GM21390 (cell line): ENCODE measurements around the gene ANKRD12.
"Not testable (repeated sequence)": the region's sequence is repeated elsewhere in the genome, so short reads cannot be mapped to it uniquely, and the experiment has no call there.

ENCODE experiments used
- ATAC-seq: cut with Tn5 transposase; IDR thresholded peaks from one replicate; pipeline ENCODE4 v1.9.1; 2021; ENCODE audit not compliant: unreplicated experiment

The ANKRD12 gene

GRCh38 chr18:9223356-9223755 is 86.8 kb downstream of the ANKRD12 start:
- ATAC-seq, result no peak

DNA sequence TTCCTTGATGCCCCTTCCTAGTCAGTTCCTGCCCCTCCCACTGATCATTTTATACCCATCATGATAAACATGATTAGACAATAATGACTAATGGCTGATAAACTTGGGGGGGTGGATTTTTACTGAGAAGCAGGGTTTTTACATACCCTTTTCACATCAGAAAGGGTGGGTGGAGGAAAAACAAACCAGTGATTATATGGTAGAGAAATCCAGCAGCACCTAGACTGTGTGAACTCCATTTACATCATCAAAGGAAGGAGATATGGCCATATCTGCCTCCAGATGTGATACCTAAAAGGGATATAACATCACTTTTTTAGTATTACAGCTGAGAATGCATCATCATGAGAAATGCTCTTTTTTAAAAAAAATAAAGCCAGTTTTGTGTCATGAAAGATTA is 89.9 kb downstream of the ANKRD12 start:
- ATAC-seq, result no peak

DNA sequence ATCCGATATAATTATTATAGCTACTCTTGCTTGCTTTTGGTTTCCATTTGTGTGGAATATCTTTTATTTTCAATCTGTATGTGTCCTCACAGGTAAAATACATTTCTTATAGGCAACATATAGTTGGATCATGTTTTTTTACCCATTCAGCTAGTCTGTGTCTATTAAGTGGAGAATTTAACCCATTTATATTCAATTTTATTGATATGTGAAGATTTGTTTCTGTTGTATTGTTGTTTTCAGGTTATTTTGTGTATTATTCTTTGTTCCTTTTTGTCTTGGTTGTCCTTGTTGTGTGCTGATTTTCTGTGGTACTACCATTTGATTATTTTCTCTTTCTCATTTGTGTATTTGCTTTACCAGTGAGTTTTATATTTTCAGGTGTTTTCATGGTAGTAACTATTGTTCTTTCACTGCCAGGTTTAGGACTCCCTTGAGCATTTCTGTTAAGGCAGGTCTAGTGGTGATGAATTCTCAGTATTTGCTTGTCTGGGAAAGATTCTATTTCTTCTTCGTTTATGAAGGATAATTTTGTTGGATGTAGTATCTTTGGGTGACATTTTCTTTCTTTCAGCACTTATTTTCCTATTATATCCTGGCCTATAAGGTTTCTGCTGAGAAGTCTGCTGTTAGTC is 95.4 kb downstream of the ANKRD12 start:
- no peak for ATAC-seq

- no peak for ATAC-seq
Measured at GRCh38 chr18:9232977-9233376, 96.4 kb downstream of the ANKRD12 start.

GRCh38 chr18:9233771-9234440 is 97.3 kb downstream of the ANKRD12 start:
- no peak for ATAC-seq

GRCh38 chr18:9234528-9234927 is 97.9 kb downstream of the ANKRD12 start:
- ATAC-seq, result no peak

- ATAC-seq, result no peak
Measured at GRCh38 chr18:9237981-9238380, 101.4 kb downstream of the ANKRD12 start.

- ATAC-seq, result no peak
Measured at GRCh38 chr18:9239720-9240119, 103.1 kb downstream of the ANKRD12 start.

GRCh38 chr18:9240270-9240669 is 103.7 kb downstream of the ANKRD12 start:
- no peak for ATAC-seq

DNA sequence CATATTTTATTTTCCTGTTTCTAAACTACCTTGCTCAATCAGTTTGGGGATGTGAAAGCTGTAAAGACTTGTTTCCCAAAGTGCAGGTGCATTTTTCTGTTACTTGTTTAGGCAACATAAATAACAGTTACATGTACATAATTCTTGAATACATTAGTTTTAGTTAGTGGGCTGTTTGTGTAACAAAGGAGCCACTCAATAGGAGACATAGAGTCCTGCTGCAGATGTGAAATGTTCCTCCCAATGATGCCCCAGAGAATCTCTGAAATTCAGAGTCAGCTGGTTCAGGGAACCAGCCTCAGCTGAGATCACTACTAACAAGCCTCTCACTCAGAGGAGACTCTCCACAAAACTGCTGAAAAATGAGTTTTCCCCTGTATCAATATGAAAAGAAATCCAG is 106.4 kb downstream of the ANKRD12 start:
- ATAC-seq, result peak; percentile 48

DNA sequence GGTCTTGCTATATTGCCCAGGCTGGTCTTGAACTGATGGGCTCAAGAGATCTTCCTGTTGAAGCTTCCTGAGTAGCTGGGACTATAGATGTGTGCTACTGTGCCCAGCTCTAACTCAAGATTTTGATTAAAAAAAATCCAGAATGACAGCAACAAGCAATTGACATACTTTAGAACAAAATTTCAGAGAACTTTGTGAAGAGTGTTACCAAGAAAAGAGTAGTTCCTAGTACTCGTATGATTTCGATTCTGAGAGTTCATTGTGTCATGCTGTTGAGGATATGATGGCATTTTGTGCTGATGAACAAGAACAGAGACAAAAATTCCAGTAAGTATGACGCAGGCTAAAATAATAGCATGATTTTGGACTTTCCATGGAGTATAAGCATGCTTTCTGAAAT is 107.8 kb downstream of the ANKRD12 start:
- no peak for ATAC-seq

GRCh38 chr18:9248661-9249060 is 112.1 kb downstream of the ANKRD12 start:
- ATAC-seq, result no peak

- no peak for ATAC-seq
Measured at GRCh38 chr18:9249254-9249653, 112.7 kb downstream of the ANKRD12 start.

GRCh38 chr18:9259173-9259572 is 122.6 kb downstream of the ANKRD12 start:
- ATAC-seq, result no peak

GRCh38 chr18:9260388-9261380 is 124.1 kb downstream of the ANKRD12 start:
- no peak for ATAC-seq

- no peak for ATAC-seq
Measured at GRCh38 chr18:9263264-9263663, 126.7 kb downstream of the ANKRD12 start.

DNA sequence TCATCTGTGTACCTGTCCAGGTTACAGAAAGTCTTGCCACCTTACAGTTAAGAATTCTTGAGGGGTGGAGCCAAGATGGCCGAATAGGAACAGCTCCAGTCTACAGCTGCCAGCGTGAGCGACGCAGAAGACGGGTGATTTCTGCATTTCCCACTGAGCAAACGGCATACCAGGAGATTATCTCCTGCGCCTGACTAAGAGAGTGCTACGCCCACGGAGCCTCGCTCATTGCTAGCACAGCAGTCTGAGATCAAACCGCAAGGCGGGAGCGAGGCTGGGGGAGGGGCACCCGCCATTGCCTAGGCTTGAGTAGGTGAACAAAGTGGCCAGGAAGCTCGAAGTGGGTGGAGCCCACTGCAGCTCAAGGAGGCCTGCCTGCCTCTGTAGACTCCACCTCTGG is 128.2 kb downstream of the ANKRD12 start:
- not testable (repeated sequence) for ATAC-seq

- no peak for ATAC-seq
Measured at GRCh38 chr18:9273221-9273620, 136.6 kb downstream of the ANKRD12 start.

GRCh38 chr18:9275890-9276289 is 139.3 kb downstream of the ANKRD12 start:
- ATAC-seq, result no peak

DNA sequence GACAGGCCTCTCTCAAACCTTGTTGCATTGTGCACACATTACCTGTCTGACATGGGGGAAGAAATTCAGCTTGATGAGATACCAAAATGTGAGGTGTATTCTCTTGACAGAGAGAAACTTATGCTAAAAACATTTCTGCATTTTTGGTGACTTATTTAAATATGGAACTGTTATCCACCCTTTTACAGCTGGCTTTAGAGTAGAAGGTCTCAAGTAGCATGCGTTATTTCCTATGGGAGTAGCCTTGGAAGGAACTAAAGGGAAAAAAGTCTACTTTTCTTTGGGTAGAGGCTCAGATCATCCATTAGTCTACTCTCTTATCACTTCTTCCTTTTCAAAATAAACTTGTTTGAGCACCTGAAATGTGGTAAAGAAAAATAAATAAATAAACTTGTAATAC is 141.4 kb downstream of the ANKRD12 start:
- ATAC-seq, result no peak

GRCh38 chr18:9280849-9281248 is 144.3 kb downstream of the ANKRD12 start:
- ATAC-seq, result no peak

DNA sequence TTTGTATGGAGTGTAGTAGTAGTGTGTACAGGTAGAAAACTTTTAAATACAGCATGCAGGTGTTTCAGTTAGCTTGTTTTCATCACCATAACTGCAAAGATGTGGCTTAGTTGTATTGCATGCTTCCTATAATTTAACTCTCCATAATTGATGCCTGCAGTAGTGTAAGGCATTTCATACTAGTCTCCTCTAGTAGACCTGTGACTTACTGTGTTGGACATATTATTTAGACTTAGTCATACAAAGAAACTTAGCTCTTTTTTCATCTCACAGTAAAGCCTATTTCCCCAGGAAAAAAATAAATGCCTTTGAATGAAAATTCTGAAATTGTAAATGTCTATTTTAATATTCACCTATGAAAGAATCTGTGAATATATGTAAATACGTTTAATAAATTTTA is 145.2 kb downstream of the ANKRD12 start:
- ATAC-seq, result no peak
